Panc1 (cell line): ENCODE results near the gene PPWD1. TPM values are rescaled to one million over a fixed set of nuclear protein-coding genes. Genes with fewer than 3 reads are reported as not detected.
A peak's percentile ranks its signal among the peaks of the same experiment; 100 is the strongest.

Experiments used
- ATAC-seq: fragments of 200-7000 bp; cut with Tn5 transposase; 2 replicates; pipeline ENCODE4 v1.9.1; 2020; ENCODE audit warnings: mild to moderate bottlenecking, moderate library complexity
- BruUV-seq: library from RNA; stranded (reverse); fragments of 400-500 nt; replicated peaks from 2 replicates; lab custom pipeline; 2021; lab: Mats Ljungman, UMichigan
- CTCF ChIA-PET: fragments of 300-600 bp; sonication (Branson Sonifier 250); formaldehyde crosslinking; loops from one replicate; lab custom pipeline; 2022; ENCODE audit warnings: antibody characterized with exemption; lab: Charles Lee
- POLR2A ChIA-PET: fragments of 300-600 bp; sonication (Branson Sonifier 250); formaldehyde crosslinking; loops from one replicate; lab custom pipeline; 2022; ENCODE audit warnings: antibody characterized with exemption; lab: Charles Lee
- DNase-seq: peaks from one replicate; pipeline ENCODE4 v3.0.0-alpha.2; 2010; ENCODE audit warnings: low read depth, low spot score
- H3K27ac ChIP-seq: 2 replicates; pipeline ENCODE4 v1.5.1; 2011; ENCODE audit warnings: mild to moderate bottlenecking, low read length, inconsistent platforms
- H3K27me3 ChIP-seq: fragments of 200-500 bp; sonication (Bioruptor generic); 2 replicates; pipeline ENCODE4 v1.6.0; 2014; ENCODE audit warnings: low read length, inconsistent platforms; ENCODE audit not compliant: control insufficient read depth, insufficient read depth
- H3K36me3 ChIP-seq: fragments of 200-500 bp; sonication (Bioruptor generic); 2 replicates; pipeline ENCODE4 v1.5.1; 2014; ENCODE audit warnings: inconsistent platforms, mild to moderate bottlenecking, low read length, moderate library complexity; ENCODE audit not compliant: control insufficient read depth, insufficient read depth
- H3K4me1 ChIP-seq: 2 replicates; pipeline ENCODE4 v1.5.1; 2011; ENCODE audit warnings: inconsistent platforms, mild to moderate bottlenecking, low read length, moderate library complexity; ENCODE audit not compliant: control insufficient read depth, insufficient read depth
- H3K4me3 ChIP-seq, 2 experiments: 2 replicates each; pipeline ENCODE4 v1.5.1; 2011 to 2012; ENCODE audit warnings: low read depth in 2 of 2, low read length in 2 of 2, mild to moderate bottlenecking in 2 of 2, inconsistent platforms in 1 of 2, moderate library complexity in 1 of 2
- H3K9me3 ChIP-seq: fragments of 200-500 bp; sonication (Bioruptor generic); 2 replicates; pipeline ENCODE4 v1.5.1; 2014; ENCODE audit warnings: low read depth, mild to moderate bottlenecking, inconsistent platforms, low read length, moderate library complexity; ENCODE audit not compliant: control insufficient read depth, insufficient read depth
- CTCF ChIP-seq: fragments of 450-650 bp; IDR thresholded peaks from 2 replicates; pipeline ENCODE4 v1.5.1; 2017; ENCODE audit warnings: mild to moderate bottlenecking
- POLR2AphosphoS5 ChIP-seq: IDR thresholded peaks from 2 replicates; pipeline ENCODE4 v1.6.1; 2012; ENCODE audit warnings: mild to moderate bottlenecking, low read depth, low read length, moderate library complexity
- REST ChIP-seq, 2 experiments: IDR thresholded peaks; 2 replicates each; pipeline ENCODE4 v1.6.1; 2011 to 2012; ENCODE audit warnings: low read depth in 2 of 2, control low read depth in 1 of 2, low read length in 1 of 2, mild to moderate bottlenecking in 1 of 2, moderate library complexity in 1 of 2; ENCODE audit not compliant: insufficient read depth in 1 of 2
- SIN3A ChIP-seq: IDR thresholded peaks from 2 replicates; pipeline ENCODE4 v1.6.1; 2012; ENCODE audit warnings: low read depth, mild to moderate bottlenecking, low read length, moderate library complexity, borderline replicate concordance; ENCODE audit not compliant: insufficient read depth
- TCF7L2 ChIP-seq: IDR thresholded peaks from 2 replicates; pipeline ENCODE4 v1.6.1; 2011; ENCODE audit warnings: mild to moderate bottlenecking, low read depth, low read length, inconsistent platforms
- in situ Hi-C: cut with HindIII; loops from 2 replicates; pipeline ENCODE4 v1.10.0; 2016; ENCODE audit warnings: low sequenced_read_pairs, low pct_unique_long_range_greater_than_20kb
- intact Hi-C: fragments of 100-400 bp; cut with micrococcal nuclease; formaldehyde crosslinking; loops from one replicate; pipeline ENCODE4 v1.10.0; 2022; ENCODE audit not compliant: unreplicated experiment
- total RNA-seq: library from RNA; stranded (reverse); gene quantifications from one replicate; pipeline ENCODE4 v1.2.1, GENCODE V29; 2021; ENCODE audit not compliant: unreplicated experiment

The PPWD1 gene
- total RNA-seq, 1 experiment from 2014 or later = 32.7 TPM

- DNase-seq = no peak
Measured at GRCh38 chr5:65556718-65557117, 6.4 kb upstream of the PPWD1 start.

GRCh38 chr5:65563777-65564176, 681 bp downstream of the PPWD1 start:
- no peaks in the 10 kb centered on the region for H3K27me3 ChIP-seq
- no TSS peak for BruUV-seq
- POLR2A ChIA-PET = no interaction called here
- H3K4me3 ChIP-seq = peak overlapping the region; percentile 80 to 95
- intact Hi-C loops = no loop called here
- H3K27ac ChIP-seq = peak overlapping the region; percentile 94
- H3K36me3 ChIP-seq = peaks cover 3% of the 10 kb centered on the region
- H3K4me1 ChIP-seq = peaks cover 14% of the 10 kb centered on the region
- CTCF ChIA-PET = interaction anchor here (0.6 kb wide), 1 partner anchor 433 kb away, joined by 4 read pairs; no protein-coding TSS in a partner anchor
- no peak for ATAC-seq
- no peaks in the 10 kb centered on the region for H3K9me3 ChIP-seq
- in situ Hi-C loops = no loop called here
- no peak for DNase-seq
- TF ChIP-seq TCF7L2 (no peak), POLR2AphosphoS5 (no peak), SIN3A (no peak), REST (IDR thresholded peaks at IDR 0.05; ENCODE audit: insufficient read depth in 1 of 2, low read depth in 2 of 2, low read length in 1 of 2) (no peak), CTCF (no peak)

More at GRCh38 chr5:65556718-65557117, 6.4 kb upstream of the PPWD1 start:
- CTCF ChIA-PET = no interaction called here
- in situ Hi-C loops = no loop called here
- H3K9me3 ChIP-seq = no peaks in the 10 kb centered on the region
- H3K27me3 ChIP-seq = no peaks in the 10 kb centered on the region
- no peak overlapping the region for H3K27ac ChIP-seq
- intact Hi-C loops = no loop called here
- 0 out of 2 replicates have a peak, but pooled peaks cover under 1% of the 10 kb centered on the region for H3K4me1 ChIP-seq
- BruUV-seq = no TSS peak
- no peak overlapping the region for H3K4me3 ChIP-seq
- no peak for TF ChIP-seq TCF7L2
- no peak for TF ChIP-seq CTCF
- no peak for TF ChIP-seq POLR2AphosphoS5
- TF ChIP-seq REST (IDR thresholded peaks at IDR 0.05; ENCODE audit: insufficient read depth in 1 of 2, low read depth in 2 of 2, low read length in 1 of 2) = no peak
- no peak for TF ChIP-seq SIN3A
- POLR2A ChIA-PET = no interaction called here
- H3K36me3 ChIP-seq = peaks cover 10% of the 10 kb centered on the region; the same call in 1 of the 2 replicates
- no peak for ATAC-seq
